ENCODE data around the gene CBFA2T2. TPM values are rescaled to one million over a fixed set of nuclear protein-coding genes. Genes with fewer than 3 reads are reported as not detected.
A peak's percentile ranks its signal among the peaks of the same experiment; 100 is the strongest.

Gene CBFA2T2
- total and polyA plus RNA-seq, 8 donors, result 2.9 to 29.9 (median 12.0) TPM

DNA sequence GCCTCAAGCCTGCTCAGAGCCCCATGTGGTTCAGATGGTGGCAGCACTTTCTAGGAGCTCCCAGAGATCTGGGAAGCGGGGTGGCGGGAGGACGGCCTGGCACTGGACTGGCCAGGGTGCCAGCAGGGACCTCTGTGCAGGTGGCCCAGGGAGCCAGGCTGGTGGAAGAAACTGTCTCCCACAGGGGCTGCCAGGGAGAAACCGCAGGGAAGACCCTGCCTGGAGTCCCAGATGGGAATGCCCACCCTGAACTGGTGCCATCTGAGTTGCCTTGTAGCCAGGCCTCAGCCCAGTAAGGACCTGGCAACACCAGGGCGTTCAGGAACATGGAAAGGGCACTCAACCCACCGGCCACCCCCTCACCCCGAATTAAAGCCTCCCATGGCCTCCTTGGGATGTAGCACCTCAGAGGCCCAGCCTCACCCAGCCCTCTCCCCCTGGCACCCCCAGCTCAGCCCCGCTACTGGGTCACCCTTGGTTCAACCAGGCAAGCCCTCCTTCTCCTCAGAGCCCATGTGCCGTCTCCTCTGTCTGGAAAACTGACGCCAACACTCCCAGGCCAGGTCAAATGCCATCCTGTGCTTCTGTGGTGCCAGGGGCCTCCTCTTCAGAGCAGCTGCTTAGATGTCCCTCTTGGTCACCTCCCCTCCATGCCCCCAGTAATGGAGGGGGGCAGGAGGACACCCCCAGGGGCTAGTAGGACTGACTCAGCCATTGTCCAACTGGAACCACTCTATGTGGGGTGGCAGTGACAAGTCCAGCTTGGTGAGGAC is 166.3 kb downstream of the CBFA2T2 start:
- TF ChIP-seq POLR2AphosphoS5 (IDR thresholded peaks at IDR 0.05), result no peak
- TF ChIP-seq POLR2A (IDR thresholded peaks at IDR 0.05), result no peak
- no peak for TF ChIP-seq CTCF (IDR thresholded peaks at IDR 0.05)
- TF ChIP-seq EP300 (IDR thresholded peaks at IDR 0.05), result no peak

DNA sequence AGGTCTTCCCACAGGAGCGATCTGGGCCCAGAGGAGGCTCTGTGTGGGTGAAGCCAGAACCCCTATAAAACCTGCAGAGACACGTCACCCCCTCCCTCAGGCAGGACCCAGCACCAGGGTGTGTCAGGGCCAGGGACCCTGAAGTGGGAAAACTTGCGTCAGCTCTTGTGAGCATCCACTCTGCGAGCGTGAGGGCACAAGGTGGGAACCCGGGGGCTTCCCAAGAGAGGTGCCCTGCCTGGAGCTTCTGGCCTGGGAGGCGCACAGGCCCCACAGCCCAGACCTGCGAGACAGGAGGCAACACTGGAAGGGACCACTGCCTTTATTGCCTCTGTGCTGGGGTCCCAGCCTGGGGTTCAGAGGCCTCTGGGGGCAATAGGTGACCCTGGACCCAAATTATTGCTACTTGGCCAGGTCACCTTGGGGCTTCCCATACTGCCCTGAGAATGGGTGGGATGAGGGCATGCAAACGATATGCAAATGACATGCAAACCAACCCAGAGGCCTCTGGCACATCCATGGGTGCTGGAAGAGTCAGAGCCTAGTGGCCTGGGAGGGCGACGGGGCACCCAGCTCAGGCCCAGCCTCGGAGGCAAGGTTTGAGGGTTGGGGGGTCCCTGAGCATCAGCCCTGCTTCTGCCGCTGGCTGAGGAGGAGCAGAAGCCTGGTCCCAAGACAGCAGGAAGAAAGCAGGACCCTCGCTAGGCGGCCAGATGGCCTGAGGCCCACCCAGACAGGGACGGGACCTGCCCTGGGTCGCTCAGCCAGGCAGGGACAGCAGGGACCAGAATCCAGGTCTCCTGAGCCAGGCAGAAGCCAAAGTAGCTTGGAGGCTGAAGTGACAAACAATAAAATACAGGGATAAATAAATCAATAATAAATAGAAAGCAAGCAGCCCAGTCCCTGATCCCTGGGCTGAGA is 167.1 kb downstream of the CBFA2T2 start:
- peaks cover 27 to 48% (median 42%) of the 10 kb centered on the region in 4 donors for H3K36me3 ChIP-seq
- peaks cover 26 to 34% (median 31%) of the 10 kb centered on the region in 4 donors for H3K4me1 ChIP-seq
- no peak overlapping the region for H3K4me3 ChIP-seq
- TF ChIP-seq EP300 (IDR thresholded peaks at IDR 0.05) (no peak), POLR2A (IDR thresholded peaks at IDR 0.05) (no peak), CTCF (IDR thresholded peaks at IDR 0.05) (no peak), POLR2AphosphoS5 (IDR thresholded peaks at IDR 0.05) (no peak)
- H3K9me3 ChIP-seq, result no peaks in the 10 kb centered on the region
- intact Hi-C loops (cut with DNase I; ENCODE audit: low total_unique reads), result loop anchor here (5.0 kb wide), 1 partner anchor 205 kb away; no protein-coding TSS in a partner anchor
- H3K27ac ChIP-seq, result no peak overlapping the region
- 93 to 96% (median 95%) methylated on average over 14 to 17 of the region's 17 CpGs for WGBS, 5 donors
- DNase-seq, result peak in 1 of 2 donors; percentile 10
- H3K27me3 ChIP-seq, result no peaks in the 10 kb centered on the region

More for the DNA sequence above, 166.3 kb downstream of the CBFA2T2 start:
- Histone ChIP-seq H3K4me3 (no peak overlapping the region), H3K27me3 (no peaks in the 10 kb centered on the region), H3K27ac (no peak overlapping the region), H3K4me1 (peaks cover 30 to 43% (median 38%) of the 10 kb centered on the region in 4 donors), H3K36me3 (peaks cover 27 to 48% (median 42%) of the 10 kb centered on the region in 4 donors), H3K9me3 (no peaks in the 10 kb centered on the region)
- intact Hi-C loops (cut with DNase I; ENCODE audit: low total_unique reads), result loop anchor here (5.0 kb wide), 1 partner anchor 204 kb away; no protein-coding TSS in a partner anchor
- DNase-seq, result peak in 1 of 2 donors; percentile 11
- WGBS, 5 donors, result 94 to 97% (median 95%) methylated on average over 6 to 10 of the region's 10 CpGs

GRCh38 chr20:33657704-33658095 is 167.8 kb downstream of the CBFA2T2 start:
- peaks cover 27 to 48% (median 42%) of the 10 kb centered on the region in 4 donors for H3K36me3 ChIP-seq
- H3K4me3 ChIP-seq, result no peak overlapping the region
- H3K9me3 ChIP-seq, result no peaks in the 10 kb centered on the region
- H3K4me1 ChIP-seq, result peaks cover 27 to 36% (median 33%) of the 10 kb centered on the region in 4 donors
- no peak overlapping the region for H3K27ac ChIP-seq
- H3K27me3 ChIP-seq, result no peaks in the 10 kb centered on the region
- intact Hi-C loops (cut with DNase I; ENCODE audit: low total_unique reads), result loop anchor here (5.0 kb wide), 1 partner anchor 205 kb away; no protein-coding TSS in a partner anchor
- 91 to 99% (median 96%) methylated on average over 6 to 12 of the region's 12 CpGs for WGBS, 5 donors
- TF ChIP-seq CTCF (IDR thresholded peaks at IDR 0.05), result no peak
- TF ChIP-seq EP300 (IDR thresholded peaks at IDR 0.05), result no peak
- TF ChIP-seq POLR2AphosphoS5 (IDR thresholded peaks at IDR 0.05), result no peak
- no peak for TF ChIP-seq POLR2A (IDR thresholded peaks at IDR 0.05)
- DNase-seq, result peak in 1 of 2 donors; percentile 5

GRCh38 chr20:33658510-33658909 is 168.6 kb downstream of the CBFA2T2 start:
- TF ChIP-seq POLR2A (IDR thresholded peaks at IDR 0.05) (no peak), CTCF (IDR thresholded peaks at IDR 0.05) (no peak), EP300 (IDR thresholded peaks at IDR 0.05) (no peak), POLR2AphosphoS5 (IDR thresholded peaks at IDR 0.05) (no peak)
- Histone ChIP-seq H3K4me1 (peaks cover 19 to 35% (median 32%) of the 10 kb centered on the region in 4 donors), H3K27ac (no peak overlapping the region), H3K4me3 (no peak overlapping the region), H3K9me3 (no peaks in the 10 kb centered on the region), H3K27me3 (no peaks in the 10 kb centered on the region), H3K36me3 (peaks cover 27 to 48% (median 42%) of the 10 kb centered on the region in 4 donors)
- DNase-seq, result peak in 1 of 2 donors; percentile 8
- intact Hi-C loops (cut with DNase I; ENCODE audit: low total_unique reads), result loop anchor here (5.0 kb wide), 1 partner anchor 206 kb away; no protein-coding TSS in a partner anchor
- WGBS, 5 donors, result 91 to 98% (median 96%) methylated on average over 4 to 8 of the region's 8 CpGs

All from stomach (tissue), 9 donors.